ENCODE measurements around the gene LIM2. TPM values are rescaled to one million over a fixed set of nuclear protein-coding genes. Genes with fewer than 3 reads are reported as not detected.

Gene LIM2
- total and polyA plus RNA-seq, 2 of the 8 experiments (the other 6 are each of a cell fraction or from before 2014, with no cell fraction given): not detected

- TF ChIP-seq KDM4A (IDR thresholded peaks at IDR 0.05; ENCODE audit: low read depth, low read length, severe bottlenecking) (no peak), KDM1A (IDR thresholded peaks at IDR 0.05; ENCODE audit: borderline replicate concordance, low read length) (no peak), NRF1 (IDR thresholded peaks at IDR 0.05; ENCODE audit: low read depth, low read length) (no peak), EZH2 (IDR thresholded peaks at IDR 0.05; ENCODE audit: low read depth, low read length, severe bottlenecking) (no peak), NANOG (IDR thresholded peaks at IDR 0.05; ENCODE audit: insufficient read depth, low read depth, low read length, poor library complexity, severe bottlenecking) (no peak), CHD7 (IDR thresholded peaks at IDR 0.05; ENCODE audit: insufficient replicate concordance, low read length) (no peak), SIRT6 (IDR thresholded peaks at IDR 0.05; ENCODE audit: low read length) (no peak), SUZ12 (IDR thresholded peaks at IDR 0.05; ENCODE audit: low read length) (no peak)
Observed at GRCh38 chr19:51402117-51402516, 14.3 kb upstream of the LIM2 start (continued).

Data from H1 (cell line).